GM19463 (cell line): ENCODE measurements around the gene PLPP3.

ENCODE experiments used
- ATAC-seq: cut with Tn5 transposase; IDR thresholded peaks from one replicate; pipeline ENCODE4 v1.9.1; 2021; ENCODE audit warnings: mild to moderate bottlenecking, moderate library complexity; ENCODE audit not compliant: unreplicated experiment

Gene PLPP3

DNA sequence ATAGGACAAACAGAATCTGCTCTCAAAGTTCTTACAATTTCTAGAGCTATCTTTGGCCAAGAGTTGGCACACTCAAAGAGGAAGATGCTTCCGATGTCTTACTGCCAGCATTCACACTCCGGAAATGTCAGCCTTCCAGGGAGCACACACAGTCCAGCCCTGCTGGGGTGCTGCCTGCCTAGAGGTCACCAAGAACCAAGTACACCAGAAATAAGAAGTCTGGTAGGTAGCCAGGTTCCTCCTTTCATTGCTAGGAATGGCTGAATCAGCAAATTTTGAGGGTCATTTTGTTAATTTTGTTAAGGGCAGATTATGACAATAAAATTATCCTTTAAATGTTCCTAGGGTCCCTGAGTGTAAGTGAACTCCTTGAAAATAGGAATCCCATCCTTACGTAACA, 77.5 kb downstream of the PLPP3 start:
- no peak for ATAC-seq

- no peak for ATAC-seq
Measured at GRCh38 chr1:56501426-56501825, 77.9 kb downstream of the PLPP3 start.

GRCh38 chr1:56496821-56497772, 82.3 kb downstream of the PLPP3 start:
- ATAC-seq: no peak

DNA sequence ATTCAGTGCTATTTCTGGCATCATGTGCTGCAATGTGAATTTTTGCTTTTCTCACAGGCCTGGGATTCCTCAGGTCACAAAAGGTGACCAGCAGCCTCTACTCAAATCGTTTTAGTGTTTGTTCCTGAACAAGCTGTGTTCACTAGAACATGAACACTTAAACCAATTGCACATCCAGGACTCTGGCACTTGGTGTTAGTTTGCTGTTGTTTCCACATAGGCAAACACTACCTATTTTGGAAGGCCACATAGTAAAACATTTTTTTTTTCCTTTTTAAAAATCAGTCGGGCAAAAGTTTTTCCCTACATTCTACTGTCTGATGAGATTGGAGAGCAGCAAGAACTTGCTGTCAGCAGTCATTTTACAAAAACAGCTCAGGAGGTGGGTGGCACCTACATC, 83.2 kb downstream of the PLPP3 start:
- ATAC-seq: no peak

GRCh38 chr1:56495538-56495937, 83.8 kb downstream of the PLPP3 start:
- no peak for ATAC-seq

DNA sequence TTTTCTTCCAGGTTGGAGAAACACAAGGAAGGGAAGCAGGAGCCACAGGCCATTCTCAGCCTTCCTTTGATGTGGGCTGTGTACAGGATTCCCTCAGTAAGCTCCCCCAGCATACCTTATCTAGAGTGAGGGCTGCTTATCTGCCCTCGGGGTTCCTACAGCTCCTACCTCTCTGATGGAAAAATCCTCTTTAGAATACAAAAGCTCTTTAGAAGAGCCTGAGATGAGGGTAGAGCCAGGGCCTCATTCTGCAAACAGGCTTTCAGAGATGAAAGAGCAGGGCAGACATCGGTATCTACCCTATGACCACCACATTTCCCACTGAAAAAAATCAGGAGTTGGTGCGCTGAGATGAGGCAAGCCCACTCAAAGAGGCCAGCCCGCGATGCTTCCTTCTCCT, 85.1 kb downstream of the PLPP3 start:
- no peak for ATAC-seq

GRCh38 chr1:56493826-56494225, 85.5 kb downstream of the PLPP3 start:
- no peak for ATAC-seq

DNA sequence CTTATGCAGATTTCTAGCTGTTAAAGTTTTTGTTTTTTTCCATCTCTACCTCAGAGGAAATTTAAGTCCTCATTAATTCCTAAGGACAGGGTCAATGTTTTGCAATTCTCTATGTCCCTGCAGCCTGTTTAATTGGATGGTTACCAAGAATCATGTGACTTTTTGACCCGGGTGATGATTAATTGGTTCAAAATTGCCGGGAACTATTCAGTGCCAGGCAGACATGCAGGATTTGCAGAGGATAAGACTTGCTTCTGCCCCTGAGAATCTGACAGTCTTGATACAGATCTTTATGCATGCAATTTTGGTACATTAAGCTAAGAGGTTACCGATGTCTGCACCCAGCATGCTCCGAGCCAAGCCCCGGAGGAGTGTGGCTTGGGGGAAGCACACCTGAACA, 87.9 kb downstream of the PLPP3 start:
- no peak for ATAC-seq

DNA sequence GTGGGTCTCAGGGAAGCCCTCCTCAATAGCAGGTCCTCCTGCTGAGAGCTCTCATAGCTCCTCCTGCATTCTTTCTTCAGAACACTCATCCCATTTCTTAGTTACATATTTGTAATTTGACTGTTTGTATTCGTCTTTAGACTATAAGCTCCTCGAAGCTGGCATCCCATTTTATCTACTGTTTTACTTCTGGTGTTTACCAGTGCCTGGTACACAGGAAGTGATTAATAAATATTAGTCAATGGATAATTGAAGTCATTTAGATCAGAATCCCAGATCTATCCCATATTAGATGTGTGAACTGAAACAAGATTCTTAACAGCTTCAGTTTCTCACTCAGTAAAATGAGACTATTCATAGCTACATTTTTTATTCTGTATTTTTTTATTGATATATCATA, 88.7 kb downstream of the PLPP3 start:
- no peak for ATAC-seq

DNA sequence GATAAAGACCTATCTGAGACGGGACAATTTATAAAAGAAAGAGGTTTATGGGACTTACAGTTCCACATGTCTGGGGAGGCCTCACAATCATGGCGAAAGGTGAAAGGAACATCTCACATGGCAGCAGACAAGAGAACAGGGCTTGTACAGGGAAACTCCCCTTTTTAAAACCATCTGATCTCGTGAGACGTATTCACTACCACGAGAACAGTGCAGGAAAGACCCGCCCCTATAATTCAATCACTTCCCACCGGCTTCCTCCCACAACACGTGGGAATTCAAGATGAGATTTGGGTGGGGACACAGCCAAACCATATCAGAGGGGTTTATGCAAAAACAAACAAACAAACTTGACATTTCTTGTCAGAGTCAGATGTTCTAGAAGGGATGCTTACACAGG, 89.7 kb downstream of the PLPP3 start:
- ATAC-seq: no peak

- no peak for ATAC-seq
Measured at GRCh38 chr1:56484695-56485094, 94.7 kb downstream of the PLPP3 start.

DNA sequence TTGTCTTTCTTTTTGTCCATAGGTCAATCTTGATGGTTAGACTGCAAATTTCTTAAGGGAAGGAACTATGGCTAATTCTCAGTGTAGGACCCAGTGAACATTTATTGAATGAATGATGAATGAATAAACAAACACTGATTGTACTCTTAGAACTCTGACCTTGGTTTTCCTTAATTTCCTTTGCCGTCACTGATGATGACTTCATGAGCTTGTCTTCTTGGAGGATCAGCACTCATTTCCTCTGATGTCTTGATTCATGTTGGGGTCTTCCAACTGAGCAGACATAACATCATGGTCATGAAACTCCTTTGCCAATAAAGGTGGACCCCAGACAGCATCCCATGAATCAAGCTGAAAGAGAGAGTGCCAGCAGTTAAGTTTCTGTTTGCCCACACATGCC, 96.3 kb downstream of the PLPP3 start:
- ATAC-seq: no peak

- no peak for ATAC-seq
Measured at GRCh38 chr1:56482486-56482885, 96.9 kb downstream of the PLPP3 start.

DNA sequence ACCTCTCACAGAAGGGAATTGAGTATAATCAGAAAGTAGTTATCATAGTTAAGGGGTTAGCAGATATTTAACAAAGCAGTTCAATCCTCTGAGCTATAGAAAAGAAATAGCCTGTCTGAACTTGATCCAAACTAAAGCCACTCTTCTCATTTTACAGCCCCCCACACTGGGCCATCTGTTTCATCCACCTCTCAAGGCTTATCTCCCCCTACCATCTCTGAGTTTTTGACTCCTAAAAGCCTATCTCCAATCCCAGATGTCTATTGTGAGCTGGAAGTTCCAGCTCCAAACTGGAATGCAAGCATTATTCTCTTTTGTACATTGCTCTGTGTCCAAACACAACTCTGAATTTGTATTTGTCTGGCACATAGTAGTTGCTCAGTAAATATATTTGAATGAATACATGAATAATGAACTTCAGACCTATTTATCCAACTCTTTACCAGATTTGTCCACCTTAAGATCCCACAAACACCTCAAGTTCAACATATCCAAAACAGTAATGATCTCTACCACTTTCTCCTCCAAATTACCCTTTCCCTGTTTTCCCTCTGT, 98.1 kb downstream of the PLPP3 start:
- ATAC-seq: no peak

GRCh38 chr1:56478734-56479133, 100.6 kb downstream of the PLPP3 start:
- no peak for ATAC-seq

- peak; percentile 59 for ATAC-seq
Measured at GRCh38 chr1:56477164-56478111, 101.9 kb downstream of the PLPP3 start.

GRCh38 chr1:56473582-56474270, 105.6 kb downstream of the PLPP3 start:
- no peak for ATAC-seq

DNA sequence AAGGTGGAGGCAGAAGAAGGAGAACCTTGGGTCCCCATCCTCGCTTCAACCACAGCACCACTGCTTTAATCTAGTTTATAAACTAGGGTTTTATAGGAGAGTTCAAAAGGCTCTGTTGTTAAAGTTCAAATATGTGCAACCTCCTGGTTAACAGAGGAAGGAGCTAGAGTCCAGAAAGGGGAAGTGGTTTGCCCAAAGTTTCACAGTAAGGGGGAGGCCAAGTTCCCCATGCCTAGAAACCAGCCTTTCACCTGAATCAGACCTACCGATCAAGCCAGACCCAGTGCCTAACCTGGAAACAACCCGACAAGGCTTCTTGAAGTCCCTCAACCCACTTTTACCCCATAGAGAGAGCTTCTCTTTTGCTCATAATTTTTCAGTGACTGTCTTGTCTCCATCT, 106.5 kb downstream of the PLPP3 start:
- ATAC-seq: peak; percentile 71

- ATAC-seq: peak; percentile 35
Measured at GRCh38 chr1:56469640-56470371, 109.6 kb downstream of the PLPP3 start.

DNA sequence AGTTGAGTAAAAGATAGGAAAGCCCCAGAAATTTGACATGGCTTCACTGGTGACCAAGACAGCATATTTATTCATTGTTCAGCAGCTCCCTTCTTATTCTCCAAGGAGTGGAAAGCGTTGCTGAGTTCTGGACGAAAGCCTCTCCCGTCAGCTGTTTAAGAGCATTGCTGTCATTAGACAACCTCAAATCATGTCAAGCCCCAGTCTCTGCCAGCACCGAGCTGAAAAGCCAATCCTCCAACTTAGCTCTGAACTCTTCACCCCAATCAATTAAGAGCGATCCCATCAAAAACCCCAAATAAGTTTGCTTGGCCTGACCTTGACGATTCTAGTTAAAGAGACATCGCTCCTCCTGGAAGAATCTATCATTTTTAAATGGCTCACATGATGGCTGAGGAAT, 110.8 kb downstream of the PLPP3 start:
- ATAC-seq: no peak
